GM21367 (cell line): Measurements from ENCODE around the gene UTF1.
"Not testable (repeated sequence)": the region's sequence is repeated elsewhere in the genome, so short reads cannot be mapped to it uniquely, and the experiment has no call there.

Experiments
- ATAC-seq: cut with Tn5 transposase; IDR thresholded peaks from one replicate; pipeline ENCODE4 v1.9.1; 2021; ENCODE audit not compliant: unreplicated experiment

Gene UTF1

DNA sequence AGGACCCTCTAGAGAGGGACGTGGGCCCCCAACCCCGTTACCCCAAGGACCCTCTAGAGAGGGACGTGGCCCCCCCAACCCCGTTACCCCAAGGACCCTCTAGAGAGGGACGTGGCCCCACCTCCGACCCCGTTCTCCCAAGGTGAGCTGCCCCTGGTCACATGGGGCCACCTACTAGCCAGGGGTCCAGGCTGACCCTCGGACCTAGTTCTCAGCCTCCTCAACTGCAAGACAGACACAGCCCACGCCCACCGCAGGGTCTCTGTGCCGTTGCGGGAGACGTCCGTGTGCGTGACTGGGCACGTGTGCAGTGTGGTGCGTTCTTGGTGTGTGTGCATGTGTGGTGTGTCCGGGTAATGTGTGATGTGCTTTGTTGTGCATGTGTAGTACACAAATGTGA lies 21.6 kb upstream of the UTF1 start:
- ATAC-seq, result no peak

DNA sequence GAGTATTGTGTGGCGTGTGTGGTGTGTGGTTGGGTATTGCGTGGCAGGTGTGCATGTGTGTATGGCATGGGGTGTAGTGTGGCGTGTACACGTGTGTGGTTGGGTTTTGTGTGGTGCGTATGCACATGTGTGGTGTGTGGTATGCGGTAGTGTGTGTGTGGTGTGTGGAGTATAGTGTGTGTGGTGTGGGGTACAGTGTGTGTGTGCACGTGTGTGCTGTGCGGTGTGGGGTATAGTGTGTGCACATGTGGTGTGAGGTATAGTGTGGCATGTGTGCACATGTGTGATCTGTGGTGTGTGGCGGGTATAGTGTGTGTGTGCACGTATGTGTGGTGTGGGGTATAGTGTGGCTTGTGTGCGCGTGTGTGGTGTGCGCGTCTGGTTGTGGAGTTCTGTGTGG lies 20.9 kb upstream of the UTF1 start:
- no peak for ATAC-seq

GRCh38 chr10:133209641-133210040 lies 20.4 kb upstream of the UTF1 start:
- no peak for ATAC-seq

GRCh38 chr10:133210398-133211140 lies 19.4 kb upstream of the UTF1 start:
- no peak for ATAC-seq

GRCh38 chr10:133211141-133211830 lies 18.7 kb upstream of the UTF1 start:
- no peak for ATAC-seq

GRCh38 chr10:133211959-133212852 lies 17.8 kb upstream of the UTF1 start:
- no peak for ATAC-seq

DNA sequence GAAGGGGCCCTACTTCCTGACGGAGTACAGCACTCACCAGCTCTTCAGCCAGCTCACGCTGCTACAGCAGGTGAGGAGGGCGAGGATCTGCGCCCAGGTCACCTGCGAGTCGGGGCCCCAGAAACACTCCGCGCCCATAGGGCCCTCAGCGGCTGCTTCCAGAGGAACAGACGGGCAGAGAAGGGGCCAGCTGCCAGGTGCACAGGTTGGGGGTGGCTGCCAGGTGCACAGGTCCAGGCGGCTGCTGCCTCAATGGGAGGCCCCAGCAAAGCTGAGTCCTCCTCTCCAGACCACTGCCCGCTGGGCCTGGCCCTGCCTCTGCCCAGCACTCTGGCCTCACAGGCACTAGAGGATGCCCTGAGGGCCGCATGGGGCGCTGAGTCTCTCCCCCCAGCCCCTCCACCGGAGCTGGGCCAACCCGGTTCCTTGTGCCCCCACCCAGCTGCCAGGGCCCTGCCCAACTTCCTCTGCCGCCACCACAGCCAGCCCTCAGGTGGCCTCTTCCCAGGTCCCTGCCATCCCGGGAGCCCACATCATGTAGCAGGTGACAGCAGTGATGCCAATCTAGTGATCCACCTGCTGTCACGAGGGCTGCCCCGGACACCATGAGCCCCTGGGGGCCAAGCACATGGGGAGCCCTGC lies 17.0 kb upstream of the UTF1 start:
- ATAC-seq, result no peak

GRCh38 chr10:133213641-133214467 lies 16.2 kb upstream of the UTF1 start:
- no peak for ATAC-seq

DNA sequence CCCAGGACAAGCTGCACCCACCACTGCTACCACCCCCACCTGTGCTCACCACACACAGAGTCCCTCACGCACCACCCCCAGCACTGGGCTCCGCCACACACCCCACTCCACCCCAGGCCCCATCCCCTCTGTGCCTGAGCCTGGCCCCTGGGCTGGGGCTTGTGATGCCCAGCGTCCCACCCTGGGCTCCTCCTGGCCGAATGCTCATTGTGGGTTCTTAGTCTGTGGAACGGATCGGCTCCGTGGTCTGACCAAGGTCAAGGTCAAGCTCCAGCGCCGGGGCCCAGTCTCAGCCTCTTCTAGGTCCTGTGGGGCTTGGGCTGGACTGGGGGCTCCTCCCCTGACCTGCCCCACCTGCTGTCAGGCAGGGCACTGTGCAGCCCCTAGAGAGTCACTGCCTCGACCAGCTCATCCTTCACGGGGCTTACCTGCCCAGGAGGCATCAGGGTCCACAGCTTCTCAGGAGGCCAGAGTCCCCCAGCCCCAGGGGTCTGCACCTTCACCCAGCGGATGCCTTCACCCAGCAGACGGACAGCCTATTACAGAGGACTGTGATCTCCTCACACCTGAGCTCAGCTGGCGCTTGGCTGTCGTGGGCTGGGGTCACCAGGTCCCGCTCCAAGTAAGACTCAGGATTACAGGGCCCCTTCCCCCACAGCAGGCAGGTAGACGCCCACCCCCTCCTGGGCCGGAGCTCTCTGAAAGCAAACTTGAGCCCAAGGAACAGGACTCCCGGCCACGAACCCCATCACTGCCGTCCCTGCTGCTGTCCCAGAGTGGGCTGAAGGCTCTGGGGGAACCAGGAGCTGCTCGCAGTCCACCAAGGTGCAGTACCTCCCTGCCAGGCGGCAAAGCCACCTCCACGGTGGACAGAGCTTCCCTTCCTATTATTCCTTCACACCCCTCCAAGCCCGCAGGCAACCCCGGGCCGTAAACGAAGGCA lies 15.3 kb upstream of the UTF1 start:
- ATAC-seq, result no peak

- ATAC-seq, result no peak
Measured at GRCh38 chr10:133215586-133215985, 14.4 kb upstream of the UTF1 start.

DNA sequence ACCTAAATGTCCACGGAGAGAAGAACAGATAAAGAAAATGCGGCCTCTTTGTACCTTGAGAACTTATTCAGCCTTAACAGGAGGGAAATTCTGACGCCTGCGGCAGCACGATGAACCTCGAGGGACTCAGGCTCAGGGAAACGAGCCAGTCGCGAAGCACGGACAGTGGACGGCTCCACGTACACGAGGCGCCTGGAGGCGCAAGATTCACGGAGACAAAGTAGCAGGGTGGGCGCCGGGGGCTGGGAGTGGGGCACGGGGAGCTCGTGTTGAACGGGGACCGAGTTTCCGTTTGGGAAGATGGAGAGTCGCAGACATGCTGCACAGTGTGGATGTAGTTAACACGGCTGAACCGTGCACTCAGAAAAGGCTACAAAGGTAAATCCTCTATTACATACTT lies 13.2 kb upstream of the UTF1 start:
- ATAC-seq, result no peak

DNA sequence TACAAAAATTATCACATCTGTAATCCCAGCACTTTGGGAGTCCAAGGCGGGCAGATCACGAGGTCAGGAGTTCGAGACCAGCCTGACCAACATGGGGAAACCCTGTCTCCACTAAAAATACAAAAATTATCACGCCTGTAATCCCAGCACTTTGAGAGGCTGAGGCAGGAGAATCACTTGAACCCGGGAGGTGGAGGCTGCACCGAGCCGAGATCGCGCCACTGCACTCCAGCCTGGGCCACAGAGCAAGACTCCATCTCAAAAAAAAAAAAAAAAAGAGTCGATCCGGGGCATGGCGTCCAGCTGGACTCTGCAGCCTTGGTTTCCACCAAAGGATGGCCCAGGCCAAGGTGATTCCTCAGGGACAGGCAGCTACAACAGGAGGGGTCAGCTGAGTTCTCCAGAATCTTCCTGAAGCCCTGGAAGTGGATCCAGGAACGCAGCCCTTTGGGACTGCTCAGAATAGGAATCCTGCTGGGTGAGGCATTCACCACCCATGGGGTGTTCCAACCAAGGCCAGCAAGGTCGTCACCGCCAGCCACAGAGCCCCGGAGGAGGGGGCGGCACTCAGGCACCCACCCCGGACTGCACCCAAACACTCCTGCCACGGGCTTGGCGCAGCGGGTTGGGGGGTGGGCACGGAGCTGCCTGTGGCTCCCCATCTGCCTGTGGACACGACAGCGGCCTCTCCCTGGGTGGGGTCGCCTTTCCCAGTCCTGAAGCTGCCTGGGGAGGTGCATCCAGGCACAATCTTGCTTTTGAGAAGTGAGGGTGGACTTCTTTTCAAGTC lies 12.0 kb upstream of the UTF1 start:
- no peak for ATAC-seq

- no peak for ATAC-seq
Measured at GRCh38 chr10:133218891-133219290, 11.1 kb upstream of the UTF1 start.

- no peak for ATAC-seq
Measured at GRCh38 chr10:133219782-133220181, 10.2 kb upstream of the UTF1 start.

GRCh38 chr10:133221331-133221730 lies 8.7 kb upstream of the UTF1 start:
- ATAC-seq, result no peak

GRCh38 chr10:133221756-133222155 lies 8.3 kb upstream of the UTF1 start:
- not testable (repeated sequence) for ATAC-seq

GRCh38 chr10:133224076-133224475 lies 5.9 kb upstream of the UTF1 start:
- ATAC-seq, result no peak

GRCh38 chr10:133224756-133225372 lies 5.2 kb upstream of the UTF1 start:
- ATAC-seq, result no peak
